ENCODE data around the gene ERICH3. TPM values are rescaled to one million over a fixed set of nuclear protein-coding genes. Genes with fewer than 3 reads are reported as not detected.
"Not testable (repeated sequence)": the region's sequence is repeated elsewhere in the genome, so short reads cannot be mapped to it uniquely, and the experiment has no call there.

The ERICH3 gene
- polyA plus RNA-seq, 1 donor = 0.78 TPM

DNA sequence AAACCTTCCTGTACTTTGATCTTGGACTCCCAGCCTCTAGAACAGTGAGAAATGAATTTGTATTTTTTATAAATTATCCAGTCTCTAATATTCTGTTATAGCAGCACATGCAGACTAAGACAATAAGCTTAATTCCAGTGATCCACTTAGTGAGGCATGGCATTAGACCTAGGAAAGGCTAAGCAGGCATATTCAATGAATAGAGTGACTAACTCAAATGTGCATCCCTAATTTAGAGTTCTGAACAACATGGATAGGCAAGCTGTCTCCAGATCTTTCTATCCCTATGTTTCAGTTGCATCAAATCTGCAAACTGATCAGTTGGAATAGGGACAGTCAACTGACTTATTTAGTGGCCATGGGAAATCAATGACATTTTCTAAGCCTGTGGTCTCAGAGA is 4.3 kb upstream of the ERICH3 start:
- DNase-seq = no peak

GRCh38 chr1:74674278-74675048 is 871 bp upstream of the ERICH3 start:
- no peak for DNase-seq

DNA sequence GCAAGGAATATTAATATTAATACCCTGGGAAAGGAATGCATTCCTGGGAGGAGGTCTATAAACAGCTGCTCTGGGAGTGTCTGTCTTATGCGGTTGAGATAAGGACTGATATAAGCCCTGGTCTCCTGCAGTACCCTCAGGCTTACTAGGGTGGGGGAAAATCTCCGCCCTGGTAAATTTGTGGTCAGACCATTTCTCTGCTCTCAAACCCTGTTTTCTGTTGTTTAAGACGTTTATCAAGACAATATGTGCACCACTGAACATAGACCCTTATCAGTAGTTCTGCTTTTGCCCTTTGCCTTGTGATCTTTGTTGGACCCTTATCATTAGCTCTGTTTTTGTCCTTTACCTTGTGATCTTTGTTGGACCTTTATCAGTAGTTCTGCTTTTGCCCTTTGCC is 2.7 kb downstream of the ERICH3 start:
- not testable (repeated sequence) for DNase-seq

DNA sequence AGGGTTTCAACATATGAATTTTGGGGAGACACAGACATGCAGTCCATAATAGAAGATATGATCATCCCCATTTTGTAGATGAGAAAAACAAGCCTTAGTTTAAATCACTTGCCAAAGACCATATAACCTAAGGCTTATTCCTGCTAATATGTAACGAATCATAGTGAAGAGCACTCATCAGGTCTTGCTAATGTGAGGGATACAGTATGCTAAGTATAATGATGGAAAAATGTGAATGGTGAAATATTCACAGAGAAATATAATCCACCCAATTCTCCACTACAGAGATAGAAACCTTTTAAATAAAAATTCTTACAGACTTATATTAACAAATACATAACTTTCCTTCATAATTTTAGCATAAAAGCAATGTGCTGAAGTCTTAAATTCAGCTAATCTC is 18.9 kb downstream of the ERICH3 start:
- no peak for DNase-seq

- peak; percentile 69 for DNase-seq
Measured at GRCh38 chr1:74652711-74653139, 20.9 kb downstream of the ERICH3 start.

DNA sequence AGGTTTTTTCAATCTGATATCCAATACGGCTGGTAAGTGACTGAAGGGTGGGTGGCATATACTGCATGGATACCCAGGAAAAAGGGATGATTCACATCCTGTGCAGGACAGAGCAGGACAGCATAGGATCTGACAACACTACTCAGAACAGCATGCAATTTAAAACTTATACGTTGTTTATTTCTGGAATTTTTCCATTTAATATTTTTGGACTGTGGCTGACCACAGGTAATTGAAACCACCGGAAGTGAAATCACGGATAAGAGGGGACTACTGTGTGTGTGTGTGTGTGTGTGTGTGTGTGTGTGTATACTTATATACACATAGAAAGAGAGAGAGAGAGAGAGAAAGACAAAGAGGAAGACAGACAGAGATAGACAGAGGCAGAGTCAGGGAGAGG is 23.0 kb downstream of the ERICH3 start:
- DNase-seq = no peak

DNA sequence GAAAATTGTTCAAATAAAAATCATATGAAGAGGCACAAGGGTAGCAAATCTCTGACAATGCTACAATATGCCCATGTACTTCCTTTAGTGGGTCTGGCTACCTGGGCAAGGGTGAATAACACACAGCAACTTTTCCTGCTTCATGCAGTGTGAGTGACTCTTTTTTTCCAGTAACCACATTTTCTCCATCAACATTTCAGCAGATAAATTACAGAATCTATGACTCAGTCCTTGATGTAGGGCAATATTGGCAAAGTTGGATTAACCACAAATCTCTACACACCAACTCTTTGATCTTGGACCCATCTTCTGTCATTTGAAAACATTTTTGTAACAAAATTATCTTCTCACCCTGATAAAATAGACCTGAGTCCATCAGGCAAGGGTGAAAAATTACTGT is 31.7 kb downstream of the ERICH3 start:
- no peak for DNase-seq

- no peak for DNase-seq
Measured at GRCh38 chr1:74641161-74641560, 32.4 kb downstream of the ERICH3 start.

DNA sequence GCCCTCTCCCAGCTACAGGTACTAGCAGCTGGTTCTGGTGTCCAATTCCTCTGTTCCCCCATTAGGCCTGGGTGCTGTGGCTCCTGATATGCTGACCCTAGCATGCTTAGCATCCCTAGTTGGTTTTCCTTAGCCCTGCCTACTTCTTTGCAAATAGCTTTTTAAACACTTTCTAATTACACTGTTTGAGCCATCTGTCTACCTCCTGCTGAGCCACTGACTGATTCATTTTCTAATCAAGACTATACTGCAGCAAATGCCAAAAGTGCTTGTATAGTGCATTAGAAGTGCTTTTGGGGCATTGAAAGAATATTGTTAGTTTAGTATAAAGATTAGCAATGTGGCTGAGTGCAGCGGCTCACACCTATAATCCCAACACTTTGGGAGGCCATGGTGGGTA is 36.3 kb downstream of the ERICH3 start:
- no peak for DNase-seq

- no peak for DNase-seq
Measured at GRCh38 chr1:74629283-74629682, 44.3 kb downstream of the ERICH3 start.

DNA sequence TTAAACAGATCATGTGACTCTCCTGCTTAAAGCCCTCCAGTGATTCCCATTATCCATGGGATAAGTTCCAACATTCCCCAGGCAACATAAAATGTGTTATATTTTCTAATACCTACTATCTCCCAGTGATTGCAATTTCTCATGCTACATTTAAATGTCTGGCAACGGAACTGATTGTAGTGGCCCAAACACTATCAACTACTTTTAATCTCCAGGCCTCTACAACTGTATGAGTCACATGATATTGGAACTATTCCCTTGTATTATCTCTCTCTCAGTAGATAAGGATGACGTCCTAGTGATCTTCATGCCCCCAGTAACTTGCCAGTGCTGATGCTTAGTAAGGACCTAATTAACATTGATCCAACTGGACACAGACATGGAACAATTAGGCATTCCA is 49.9 kb downstream of the ERICH3 start:
- no peak for DNase-seq

DNA sequence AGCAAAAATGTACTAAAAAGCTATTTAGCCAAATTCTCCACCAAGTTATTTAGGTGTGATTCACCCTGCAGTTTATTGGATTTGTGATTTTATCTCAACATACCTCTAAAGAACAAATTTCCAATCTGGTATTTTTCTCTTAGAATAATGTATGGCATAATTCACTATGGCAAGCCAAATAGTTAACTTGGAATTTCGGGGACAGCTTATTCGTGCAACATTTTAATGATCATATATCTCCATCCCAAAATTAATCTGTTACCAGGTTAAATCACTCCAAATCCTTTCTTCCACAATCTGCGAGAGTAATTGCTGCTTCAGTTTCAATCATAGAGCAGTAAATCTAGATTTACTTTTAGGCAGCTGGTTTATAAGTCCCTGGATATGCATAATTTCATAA is 53.4 kb downstream of the ERICH3 start:
- DNase-seq = no peak

DNA sequence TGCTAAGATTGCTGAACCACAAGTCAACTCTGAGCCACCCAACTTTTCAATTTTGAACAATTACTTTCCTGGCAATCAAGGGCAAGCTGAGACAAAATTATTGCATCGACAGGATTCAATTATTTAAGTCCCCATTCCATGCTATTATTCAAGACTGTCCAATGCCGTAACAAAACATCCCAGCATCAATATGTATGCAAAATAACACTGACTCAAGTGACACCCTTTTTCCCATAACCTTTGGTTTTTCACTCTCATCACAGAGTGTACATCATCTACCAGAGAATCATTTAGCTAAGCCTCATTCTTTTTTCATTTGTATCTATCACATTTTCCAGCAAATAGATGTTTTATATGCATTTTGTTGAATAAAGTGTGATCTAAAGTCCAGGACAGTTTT is 54.6 kb downstream of the ERICH3 start:
- DNase-seq = no peak

DNA sequence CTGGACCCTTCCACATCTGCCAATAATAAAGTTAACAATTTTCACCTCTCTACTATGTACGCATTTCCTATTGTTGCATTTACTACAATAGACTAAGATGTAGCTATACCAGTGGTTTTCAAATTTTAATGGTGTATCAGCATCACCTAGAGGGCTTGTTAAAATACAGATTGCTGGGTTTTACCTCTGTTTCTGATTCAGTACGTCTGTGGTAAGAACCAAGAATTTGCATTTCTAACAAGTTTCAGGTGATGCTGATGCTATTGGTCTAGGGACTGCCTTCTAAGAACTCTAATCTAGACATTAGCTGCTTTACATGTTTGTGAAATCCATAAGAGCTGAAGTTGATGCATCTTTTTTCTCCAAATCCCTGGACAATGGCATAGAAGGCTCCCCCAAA is 59.7 kb downstream of the ERICH3 start:
- no peak for DNase-seq

DNA sequence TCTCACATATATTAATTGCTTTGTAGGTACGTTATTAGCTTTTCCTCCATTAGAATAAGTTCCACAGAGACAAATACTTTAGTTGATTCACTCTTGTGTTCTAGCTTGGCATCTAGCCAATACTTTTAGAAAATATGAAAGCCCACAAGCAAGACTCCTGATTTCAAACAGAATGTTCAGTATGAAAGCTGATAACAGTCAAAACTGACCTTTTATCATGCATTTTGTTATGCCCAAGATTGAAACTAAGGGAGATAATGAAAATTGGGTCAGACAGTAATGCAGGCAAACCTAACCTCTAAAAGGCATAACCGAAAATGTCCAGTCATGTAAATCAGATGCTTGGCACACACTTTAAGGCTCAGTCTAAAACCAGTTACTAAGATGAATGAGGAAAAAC is 61.7 kb downstream of the ERICH3 start:
- no peak for DNase-seq

DNA sequence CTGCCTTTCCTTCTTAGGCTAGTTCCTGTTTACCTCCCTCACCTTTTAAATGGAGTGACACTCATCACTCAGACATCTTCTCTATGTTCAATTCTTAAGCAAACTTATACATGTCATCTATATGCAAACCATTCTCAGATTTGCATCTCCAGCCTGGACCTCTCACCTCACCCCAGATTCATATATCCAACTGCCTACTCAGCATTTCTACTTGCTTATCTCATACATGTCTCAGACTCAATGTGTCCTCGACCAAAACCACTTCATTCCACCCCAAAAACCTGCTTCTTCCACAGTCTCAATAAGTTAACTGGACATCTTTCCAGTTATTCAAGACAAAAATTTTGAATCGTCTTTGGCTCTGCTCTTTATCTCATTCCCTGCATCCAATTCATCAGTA is 62.6 kb downstream of the ERICH3 start:
- DNase-seq = no peak

GRCh38 chr1:74609810-74610371 is 63.7 kb downstream of the ERICH3 start:
- no peak for DNase-seq

DNA sequence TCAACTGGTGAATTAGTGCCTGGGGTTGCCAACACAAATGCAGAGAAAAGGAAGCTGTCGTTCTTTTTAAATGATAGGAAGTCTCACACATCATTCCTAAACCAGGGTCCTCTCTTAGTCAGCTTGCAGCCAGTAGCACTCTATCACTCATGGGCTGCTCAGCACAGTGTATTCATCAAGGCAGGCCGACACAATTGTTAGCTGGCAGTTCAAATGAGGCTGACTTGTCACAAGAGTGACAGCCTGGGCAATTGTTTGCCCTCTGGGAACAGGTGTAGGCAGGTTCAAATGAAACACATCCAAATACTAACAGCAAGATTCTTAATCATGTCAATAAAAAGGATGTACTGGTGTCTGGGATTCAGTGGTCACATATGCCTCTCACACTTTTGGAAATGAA is 76.9 kb downstream of the ERICH3 start:
- DNase-seq = no peak

DNA sequence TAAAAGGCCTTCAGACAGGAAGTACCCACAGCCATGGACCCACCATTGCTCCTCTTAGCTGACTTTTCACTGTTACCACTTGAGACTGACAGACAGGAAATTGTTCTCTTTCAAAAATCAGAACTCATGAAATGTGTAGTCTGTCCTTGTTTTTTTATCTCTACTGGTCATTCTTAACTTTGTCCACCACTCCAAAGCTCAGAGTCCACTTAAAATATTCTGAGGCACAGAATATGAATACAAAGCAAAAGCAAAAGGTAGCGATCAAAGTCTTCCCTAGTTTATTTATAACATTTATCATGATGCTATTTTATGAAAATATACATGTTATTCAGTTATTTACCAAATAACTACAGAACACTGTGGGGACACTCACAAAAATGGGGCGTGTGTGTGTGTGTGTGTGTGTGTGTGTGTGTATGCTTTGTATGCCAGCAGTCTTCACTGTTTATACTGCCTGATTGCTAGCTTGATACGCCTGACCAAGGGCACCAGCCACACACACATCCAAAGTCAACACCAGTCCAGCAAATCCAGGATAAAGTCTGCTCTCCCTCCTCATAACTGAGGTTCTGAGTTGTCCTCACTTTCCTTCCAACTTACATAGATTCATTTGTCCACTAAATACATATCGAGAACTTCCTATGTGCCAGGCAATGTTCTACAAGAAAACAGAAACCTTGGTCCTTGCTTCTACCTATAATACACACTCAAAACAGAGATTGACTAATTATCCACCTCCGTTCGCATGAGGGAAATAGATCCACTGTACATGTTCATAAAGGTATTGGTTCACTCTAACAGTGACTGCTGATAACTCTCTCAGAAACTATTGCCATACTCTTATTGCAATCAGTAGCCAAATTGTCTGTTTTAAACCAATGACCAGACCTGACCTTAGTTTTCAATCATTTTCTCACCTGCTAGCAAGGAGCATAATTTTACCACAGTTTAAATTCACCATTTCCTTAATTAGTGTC is 79.4 kb downstream of the ERICH3 start:
- DNase-seq = no peak

- no peak for DNase-seq
Measured at GRCh38 chr1:74592580-74593355, 80.8 kb downstream of the ERICH3 start.

GRCh38 chr1:74591949-74592348 is 81.6 kb downstream of the ERICH3 start:
- no peak for DNase-seq

- DNase-seq = no peak
Measured at GRCh38 chr1:74590288-74590687, 83.3 kb downstream of the ERICH3 start.
